ENCODE measurements around the gene CDIP1.

CDIP1 gene

GRCh38 chr16:4537376-4538343, 913 bp downstream of the CDIP1 start:
- no peak for DNase-seq

- no peak for DNase-seq
Measured at GRCh38 chr16:4536391-4537106, 2.0 kb downstream of the CDIP1 start.

GRCh38 chr16:4535627-4536108, 2.9 kb downstream of the CDIP1 start:
- DNase-seq, result no peak

GRCh38 chr16:4534151-4534790, 4.3 kb downstream of the CDIP1 start:
- DNase-seq, result no peak

GRCh38 chr16:4533490-4533889, 5.1 kb downstream of the CDIP1 start:
- DNase-seq, result no peak

- DNase-seq, result no peak
Measured at GRCh38 chr16:4532238-4532637, 6.3 kb downstream of the CDIP1 start.

GRCh38 chr16:4531811-4532210, 6.8 kb downstream of the CDIP1 start:
- no peak for DNase-seq

- DNase-seq, result no peak
Measured at GRCh38 chr16:4529085-4530060, 9.2 kb downstream of the CDIP1 start.

GRCh38 chr16:4525634-4526277, 12.8 kb downstream of the CDIP1 start:
- DNase-seq, result no peak

GRCh38 chr16:4525069-4525468, 13.5 kb downstream of the CDIP1 start:
- no peak for DNase-seq

- no peak for DNase-seq
Measured at GRCh38 chr16:4524571-4524970, 14.0 kb downstream of the CDIP1 start.

- DNase-seq, result no peak
Measured at GRCh38 chr16:4523686-4524085, 14.9 kb downstream of the CDIP1 start.

GRCh38 chr16:4522051-4522581, 16.5 kb downstream of the CDIP1 start:
- no peak for DNase-seq

GRCh38 chr16:4520913-4521312, 17.7 kb downstream of the CDIP1 start:
- no peak for DNase-seq

GRCh38 chr16:4519274-4520058, 19.1 kb downstream of the CDIP1 start:
- no peak for DNase-seq

GRCh38 chr16:4517812-4518680, 20.5 kb downstream of the CDIP1 start:
- peak; percentile 20 for DNase-seq

GRCh38 chr16:4515611-4516233, 22.9 kb downstream of the CDIP1 start:
- no peak for DNase-seq

- DNase-seq, result no peak
Measured at GRCh38 chr16:4514606-4515005, 24.0 kb downstream of the CDIP1 start.

GRCh38 chr16:4513881-4514280, 24.7 kb downstream of the CDIP1 start:
- no peak for DNase-seq

All from NCI-H748 treated with DMSO at 0.1 percent for 48 hours (cell line).